Measurements from ENCODE around the gene WNK4.

DNA sequence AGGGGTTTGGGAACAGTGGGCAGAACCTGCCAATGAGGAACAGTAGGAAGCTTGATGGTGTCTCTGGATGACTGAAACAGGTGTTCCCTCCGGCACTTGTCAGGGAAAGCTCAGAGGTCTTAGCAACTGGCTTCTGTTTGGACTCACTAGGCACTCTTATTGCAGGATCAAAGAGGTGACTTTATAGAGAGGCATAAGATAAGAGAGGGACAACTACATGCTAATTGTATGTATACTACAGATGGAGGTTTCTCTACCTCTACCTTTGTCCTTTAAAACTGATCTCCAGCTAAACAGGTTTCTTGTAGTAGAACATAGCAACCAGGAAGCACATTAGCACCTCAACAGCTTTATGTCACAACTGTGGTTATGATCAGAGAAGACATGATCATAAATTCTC is 25.8 kb downstream of the WNK4 start:
- TF ChIP-seq CTCF (IDR thresholded peaks at IDR 0.05) (no peak), POLR2A (IDR thresholded peaks at IDR 0.05) (no peak)

Measured in heart left ventricle (tissue), 13 donors.